ENCODE data around the gene SLC1A2.
A peak's percentile ranks its signal among the peaks of the same experiment; 100 is the strongest.

The SLC1A2 gene

DNA sequence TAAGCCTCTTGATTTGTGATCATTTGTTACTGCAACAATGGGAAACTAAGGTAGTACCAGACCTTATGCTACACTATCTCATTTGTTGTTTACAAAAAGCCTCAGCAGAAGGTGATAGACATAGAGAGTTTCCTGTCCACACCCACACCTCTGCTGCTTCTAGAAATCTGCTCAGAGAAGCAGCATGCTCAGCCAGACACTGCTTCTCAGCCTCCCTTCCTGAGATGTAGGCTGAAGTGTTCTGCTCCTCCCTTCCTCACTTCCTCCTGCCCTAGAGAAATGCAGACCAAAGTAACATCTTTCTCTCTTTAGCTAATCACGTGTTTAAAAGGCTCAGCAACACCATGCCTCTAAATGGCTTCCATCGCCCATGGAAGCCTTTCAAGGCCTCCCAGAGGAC, 88.4 kb downstream of the SLC1A2 start:
- Histone ChIP-seq H3K9ac (no peak overlapping the region), H3K4me2 (peak overlapping the region; percentile 3; the same call in 1 of the 2 replicates), H3K36me3 (no peaks in the 10 kb centered on the region), H3K27me3 (no peaks in the 10 kb centered on the region), H3K27ac (no peak overlapping the region), H3K9me3 (no peaks in the 10 kb centered on the region), H3K4me1 (peaks cover 8% of the 10 kb centered on the region), H3K4me3 (no peak overlapping the region), H4K20me1 (no peaks in the 10 kb centered on the region)
- no peak for TF ChIP-seq Cebpa-rat (IDR thresholded peaks at IDR 0.05)

DNA sequence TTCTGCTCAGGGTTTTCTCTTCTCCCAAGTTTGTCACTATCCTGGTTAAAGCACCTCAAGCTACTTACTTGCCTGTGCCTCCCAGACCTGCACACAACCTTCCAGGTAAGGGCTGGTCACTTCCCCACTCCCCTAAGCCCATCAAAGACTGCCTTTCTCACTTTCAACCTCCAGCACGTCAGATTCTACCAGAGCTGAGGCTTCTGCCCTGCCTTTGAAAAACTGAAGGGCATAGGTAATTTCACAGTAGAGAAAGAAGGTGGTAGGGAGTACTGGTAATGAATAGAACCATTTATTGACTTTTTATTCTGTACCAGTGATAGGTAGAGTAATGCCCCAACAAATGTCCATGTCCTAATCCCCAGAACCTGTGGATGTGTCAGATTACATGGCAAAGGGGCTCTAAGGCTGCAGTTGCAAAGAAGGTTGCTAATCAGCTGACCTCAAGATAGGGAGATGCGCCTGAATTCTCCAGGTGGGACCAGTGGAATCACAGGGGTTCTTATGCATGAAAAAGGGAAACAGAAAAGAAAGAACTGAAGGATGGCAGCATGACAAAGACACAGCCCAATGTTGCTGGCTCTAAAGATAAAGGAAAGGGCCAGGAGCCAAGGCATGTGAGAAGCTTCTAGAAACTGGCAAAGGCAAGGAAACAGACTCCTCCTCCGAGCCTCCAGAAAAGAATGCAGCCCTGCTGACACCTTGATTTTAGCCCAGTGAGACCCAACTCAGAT, 89.0 kb downstream of the SLC1A2 start:
- TF ChIP-seq Cebpa-rat (IDR thresholded peaks at IDR 0.05) = no peak
- Histone ChIP-seq H3K4me1 (peaks cover 8% of the 10 kb centered on the region), H3K27ac (no peak overlapping the region), H3K4me3 (no peak overlapping the region), H4K20me1 (no peaks in the 10 kb centered on the region), H3K9me3 (no peaks in the 10 kb centered on the region), H3K27me3 (no peaks in the 10 kb centered on the region), H3K4me2 (no peak overlapping the region), H3K36me3 (no peaks in the 10 kb centered on the region), H3K9ac (no peak overlapping the region)

GRCh38 chr11:35327829-35328228, 91.5 kb downstream of the SLC1A2 start:
- no peak overlapping the region for H3K9ac ChIP-seq
- H3K4me2 ChIP-seq = no peak overlapping the region
- H3K36me3 ChIP-seq = no peaks in the 10 kb centered on the region
- H3K4me3 ChIP-seq = no peak overlapping the region
- no peaks in the 10 kb centered on the region for H3K9me3 ChIP-seq
- no peak overlapping the region for H3K27ac ChIP-seq
- H3K27me3 ChIP-seq = no peaks in the 10 kb centered on the region
- no peaks in the 10 kb centered on the region for H4K20me1 ChIP-seq
- peaks cover 8% of the 10 kb centered on the region for H3K4me1 ChIP-seq
- TF ChIP-seq Cebpa-rat (IDR thresholded peaks at IDR 0.05) = no peak

- Histone ChIP-seq H3K4me1 (peaks cover 14% of the 10 kb centered on the region), H3K27me3 (no peaks in the 10 kb centered on the region), H3K4me2 (no peak overlapping the region), H3K36me3 (no peaks in the 10 kb centered on the region), H4K20me1 (no peaks in the 10 kb centered on the region), H3K4me3 (no peak overlapping the region), H3K27ac (no peak overlapping the region), H3K9me3 (no peaks in the 10 kb centered on the region), H3K9ac (no peak overlapping the region)
- no peak for TF ChIP-seq Cebpa-rat (IDR thresholded peaks at IDR 0.05)
Observed at GRCh38 chr11:35326266-35326879, 93.0 kb downstream of the SLC1A2 start.

DNA sequence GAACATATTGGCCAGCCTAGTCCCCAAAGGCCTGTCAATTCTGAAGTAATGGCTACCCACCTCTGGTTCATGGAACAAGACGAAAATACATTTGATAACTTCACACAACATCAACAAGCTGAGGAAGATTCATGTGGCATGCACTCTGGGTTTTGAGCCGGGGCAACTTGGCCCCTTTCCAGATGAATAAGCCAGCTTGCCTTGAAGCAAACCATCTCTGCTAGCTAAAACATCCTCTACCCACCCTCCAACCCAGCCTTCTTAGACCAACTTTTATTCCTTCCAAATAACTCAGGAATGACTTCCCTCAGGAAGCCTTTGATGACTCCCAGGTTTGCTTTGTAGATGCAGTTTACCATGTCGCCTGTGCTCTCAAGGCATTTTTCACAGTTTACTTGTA, 94.4 kb downstream of the SLC1A2 start:
- Histone ChIP-seq H3K9me3 (no peaks in the 10 kb centered on the region), H3K4me1 (peaks cover 18% of the 10 kb centered on the region), H3K4me2 (no peak overlapping the region), H3K36me3 (no peaks in the 10 kb centered on the region), H3K27me3 (no peaks in the 10 kb centered on the region), H3K27ac (no peak overlapping the region), H4K20me1 (no peaks in the 10 kb centered on the region), H3K4me3 (no peak overlapping the region), H3K9ac (no peak overlapping the region)
- TF ChIP-seq Cebpa-rat (IDR thresholded peaks at IDR 0.05) = no peak

GRCh38 chr11:35324183-35324886, 95.0 kb downstream of the SLC1A2 start:
- no peaks in the 10 kb centered on the region for H3K36me3 ChIP-seq
- no peak overlapping the region for H3K4me2 ChIP-seq
- no peak overlapping the region for H3K27ac ChIP-seq
- H3K9me3 ChIP-seq = no peaks in the 10 kb centered on the region
- peaks cover 23% of the 10 kb centered on the region for H3K4me1 ChIP-seq
- no peak overlapping the region for H3K4me3 ChIP-seq
- H3K27me3 ChIP-seq = no peaks in the 10 kb centered on the region
- H3K9ac ChIP-seq = no peak overlapping the region
- TF ChIP-seq Cebpa-rat (IDR thresholded peaks at IDR 0.05) = no peak
- H4K20me1 ChIP-seq = no peaks in the 10 kb centered on the region

- H3K4me1 ChIP-seq = peaks cover 33% of the 10 kb centered on the region
- no peak overlapping the region for H3K4me3 ChIP-seq
- no peak overlapping the region for H3K9ac ChIP-seq
- no peaks in the 10 kb centered on the region for H3K9me3 ChIP-seq
- H3K27me3 ChIP-seq = no peaks in the 10 kb centered on the region
- H3K27ac ChIP-seq = no peak overlapping the region
- no peak overlapping the region for H3K4me2 ChIP-seq
- no peaks in the 10 kb centered on the region for H3K36me3 ChIP-seq
- no peak for TF ChIP-seq Cebpa-rat (IDR thresholded peaks at IDR 0.05)
- no peaks in the 10 kb centered on the region for H4K20me1 ChIP-seq
Observed at GRCh38 chr11:35323076-35323868, 96.1 kb downstream of the SLC1A2 start.

DNA sequence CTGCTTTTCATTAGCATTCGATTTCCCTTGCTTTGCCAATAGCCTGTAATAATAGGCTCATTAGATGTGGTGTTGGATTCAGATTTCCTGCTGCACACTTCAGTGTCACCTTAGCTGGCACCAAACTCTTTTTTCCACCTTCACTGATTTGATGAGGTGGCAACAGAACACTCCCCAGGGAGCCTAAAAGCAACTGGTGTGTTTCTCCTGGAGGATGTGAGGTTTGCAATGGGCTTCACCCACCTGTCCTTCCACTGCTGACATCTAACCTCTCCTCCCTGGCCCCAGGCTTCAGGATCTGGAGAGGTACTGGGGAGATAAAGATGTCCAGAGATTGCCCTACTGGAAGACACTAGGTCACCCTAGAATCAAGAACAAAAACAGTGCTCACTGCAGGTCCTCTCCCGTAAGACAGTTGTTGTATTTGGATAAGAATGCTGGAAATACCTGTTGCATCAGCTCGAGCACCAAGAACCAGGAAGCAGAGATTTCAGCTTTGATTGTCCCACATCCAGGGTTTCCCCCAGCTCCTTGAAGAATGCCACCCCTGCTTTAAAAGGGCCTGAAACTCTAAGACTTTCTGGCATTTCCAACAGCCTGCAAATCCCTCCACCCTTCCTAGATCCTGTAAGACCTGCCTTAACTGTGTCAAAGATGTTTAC, 96.9 kb downstream of the SLC1A2 start:
- H3K9me3 ChIP-seq = no peaks in the 10 kb centered on the region
- no peak for TF ChIP-seq Cebpa-rat (IDR thresholded peaks at IDR 0.05)
- peaks cover 34% of the 10 kb centered on the region for H3K4me1 ChIP-seq
- no peak overlapping the region for H3K4me2 ChIP-seq
- H3K36me3 ChIP-seq = no peaks in the 10 kb centered on the region
- no peak overlapping the region for H3K9ac ChIP-seq
- H3K4me3 ChIP-seq = no peak overlapping the region
- H3K27ac ChIP-seq = no peak overlapping the region
- H3K27me3 ChIP-seq = no peaks in the 10 kb centered on the region
- H4K20me1 ChIP-seq = no peaks in the 10 kb centered on the region

Measured in BLaER1 (cell line).